GM19239 (cell line): ENCODE measurements around the gene SLC22A7.

Experiments used
- DNase-seq: peaks from one replicate; pipeline ENCODE4 v3.0.0; 2011; ENCODE audit warnings: low spot score; ENCODE audit not compliant: insufficient read length
- FAIRE-seq: peaks from 2 replicates; lab custom pipeline; 2011; peaks lifted over from hg19 to GRCh38; lab: Jason Lieb, UNC

SLC22A7 gene, protein sequence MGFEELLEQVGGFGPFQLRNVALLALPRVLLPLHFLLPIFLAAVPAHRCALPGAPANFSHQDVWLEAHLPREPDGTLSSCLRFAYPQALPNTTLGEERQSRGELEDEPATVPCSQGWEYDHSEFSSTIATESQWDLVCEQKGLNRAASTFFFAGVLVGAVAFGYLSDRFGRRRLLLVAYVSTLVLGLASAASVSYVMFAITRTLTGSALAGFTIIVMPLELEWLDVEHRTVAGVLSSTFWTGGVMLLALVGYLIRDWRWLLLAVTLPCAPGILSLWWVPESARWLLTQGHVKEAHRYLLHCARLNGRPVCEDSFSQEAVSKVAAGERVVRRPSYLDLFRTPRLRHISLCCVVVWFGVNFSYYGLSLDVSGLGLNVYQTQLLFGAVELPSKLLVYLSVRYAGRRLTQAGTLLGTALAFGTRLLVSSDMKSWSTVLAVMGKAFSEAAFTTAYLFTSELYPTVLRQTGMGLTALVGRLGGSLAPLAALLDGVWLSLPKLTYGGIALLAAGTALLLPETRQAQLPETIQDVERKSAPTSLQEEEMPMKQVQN

DNA sequence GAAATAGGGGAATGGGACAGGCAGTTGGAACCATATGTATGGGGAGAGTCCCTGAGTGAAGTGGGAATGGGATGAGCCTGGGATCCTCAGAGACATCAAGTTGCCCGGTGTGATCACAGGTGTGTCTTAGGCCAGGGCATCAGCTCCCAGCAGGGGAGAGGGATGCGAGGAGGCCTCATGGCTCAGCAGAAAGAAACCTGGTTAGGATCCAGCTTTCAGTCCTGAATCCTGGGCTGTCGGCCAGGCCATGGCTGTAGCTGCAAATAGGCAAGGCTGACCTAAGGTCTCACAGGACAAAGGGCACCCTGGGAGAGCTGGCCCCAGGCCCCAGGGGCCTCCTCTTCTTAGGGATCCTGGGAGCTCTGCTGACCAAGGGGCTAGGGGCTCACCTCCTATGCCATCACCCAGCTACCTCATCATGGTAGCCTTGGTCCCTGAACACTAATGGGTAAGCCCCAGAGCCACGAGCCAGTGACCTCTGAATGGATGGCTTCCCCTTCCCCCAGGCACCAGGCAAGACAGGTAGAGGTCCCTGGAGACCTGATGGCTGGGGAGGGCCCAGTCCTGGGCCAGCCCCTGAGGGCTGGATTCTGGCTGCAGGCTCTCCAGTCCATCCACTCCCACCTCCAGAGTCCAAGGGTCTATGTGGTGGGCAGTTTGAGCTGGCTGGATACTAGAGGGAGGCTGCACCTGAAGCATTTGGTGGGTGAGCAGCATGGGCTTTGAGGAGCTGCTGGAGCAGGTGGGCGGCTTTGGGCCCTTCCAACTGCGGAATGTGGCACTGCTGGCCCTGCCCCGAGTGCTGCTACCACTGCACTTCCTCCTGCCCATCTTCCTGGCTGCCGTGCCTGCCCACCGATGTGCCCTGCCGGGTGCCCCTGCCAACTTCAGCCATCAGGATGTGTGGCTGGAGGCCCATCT lies at the start of gene SLC22A7:
Gene SLC22A7 (plus strand): TSS at position 617 of the 921 bp plus-strand sequence. CDS start 99 bp downstream, at position 716.
- FAIRE-seq (no peak), DNase-seq (no peak)

DNA sequence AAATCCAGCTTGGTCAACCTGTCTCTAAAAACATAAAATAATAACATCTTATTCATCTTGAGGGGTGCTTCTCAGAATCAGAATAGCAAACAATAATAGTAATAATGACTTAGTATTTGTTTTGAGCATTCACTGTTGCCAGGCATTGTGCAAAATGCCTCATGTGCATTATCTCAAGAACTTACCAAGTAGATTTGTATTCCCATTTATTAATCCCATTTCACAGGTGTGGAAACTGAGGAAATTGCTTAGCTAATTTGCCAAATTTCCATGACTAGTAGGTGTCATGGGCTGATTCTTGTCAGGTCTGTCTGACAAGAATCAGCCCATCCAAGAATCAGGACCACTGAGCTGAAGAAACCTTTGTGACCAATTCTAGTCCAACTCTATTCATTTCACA lies 49.3 kb upstream of the SLC22A7 start:
- DNase-seq (no peak), FAIRE-seq (no peak)

DNA sequence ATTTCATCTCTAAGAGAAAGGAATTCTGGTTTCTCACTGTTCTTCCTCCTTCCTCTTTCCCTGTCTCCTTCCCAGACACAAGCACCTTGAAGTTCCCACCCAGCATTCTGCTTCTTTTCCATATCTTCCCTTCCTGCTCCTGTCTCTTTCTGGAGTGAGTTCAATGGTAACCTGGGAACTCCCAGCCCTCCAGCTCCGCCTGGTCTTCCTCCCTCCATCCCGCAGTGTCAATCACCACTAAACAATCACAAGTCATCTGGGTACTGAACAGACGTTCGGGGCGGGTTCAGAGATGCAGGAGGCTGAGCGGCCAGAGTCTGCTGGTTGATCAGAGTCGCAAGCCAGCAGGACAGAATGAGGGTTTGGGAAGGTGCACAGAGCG lies 47.1 kb upstream of the SLC22A7 start:
- FAIRE-seq (peak; percentile 88), DNase-seq (no peak)

DNA sequence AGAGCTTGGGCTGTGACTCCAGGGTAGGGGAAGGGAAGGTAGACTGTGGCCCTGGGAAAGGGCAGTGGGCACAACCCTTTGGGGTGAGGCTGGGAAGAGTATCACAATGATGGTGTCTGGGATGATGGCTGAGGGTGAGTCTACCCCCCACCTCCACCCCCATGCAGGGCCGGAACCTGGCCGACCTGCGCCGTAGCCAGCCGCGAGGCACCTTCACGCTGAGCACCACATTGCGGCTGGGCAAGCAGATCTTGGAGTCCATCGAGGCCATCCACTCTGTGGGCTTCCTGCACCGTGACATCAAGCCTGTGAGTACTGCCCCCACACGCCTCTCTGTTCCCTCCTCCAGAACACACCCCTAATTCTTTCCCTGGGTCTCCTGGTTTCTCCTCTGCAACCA lies 44.7 kb upstream of the SLC22A7 start:
- no peak for FAIRE-seq

DNA sequence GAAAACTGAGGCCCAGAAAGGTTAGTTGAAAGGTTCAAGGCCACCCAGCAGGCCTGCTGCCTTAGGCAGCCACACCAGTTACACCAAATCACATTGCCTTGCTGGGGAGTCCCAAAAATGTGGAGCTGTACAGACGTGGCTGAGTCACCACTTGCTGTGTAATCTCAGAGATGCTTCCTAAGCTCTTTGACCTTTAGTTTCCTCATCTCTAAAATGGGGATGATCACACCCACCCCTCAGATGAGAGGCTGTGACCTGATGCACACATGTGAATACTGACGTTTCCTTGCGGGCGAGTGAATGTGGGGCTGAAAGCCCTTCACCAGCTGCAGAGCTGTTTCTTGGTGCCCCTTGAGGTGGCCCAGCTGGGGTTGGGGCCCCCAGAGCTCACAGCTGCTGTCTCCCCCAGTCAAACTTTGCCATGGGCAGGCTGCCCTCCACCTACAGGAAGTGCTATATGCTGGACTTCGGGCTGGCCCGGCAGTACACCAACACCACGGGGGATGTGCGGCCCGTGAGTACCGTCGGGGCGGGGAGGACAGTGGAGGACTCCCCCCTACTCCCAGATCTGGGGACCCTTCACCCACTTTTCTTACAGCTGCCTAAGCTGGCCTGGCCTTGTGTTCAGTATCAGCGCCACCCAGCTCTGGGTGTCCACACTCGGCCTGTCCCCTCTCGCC lies 43.8 kb upstream of the SLC22A7 start:
- FAIRE-seq (no peak), DNase-seq (no peak)

More for the DNA sequence above, 44.7 kb upstream of the SLC22A7 start:
- no peak for DNase-seq

- DNase-seq (no peak), FAIRE-seq (no peak)
Observed at GRCh38 chr6:43254846-43255245, 43.2 kb upstream of the SLC22A7 start.

DNA sequence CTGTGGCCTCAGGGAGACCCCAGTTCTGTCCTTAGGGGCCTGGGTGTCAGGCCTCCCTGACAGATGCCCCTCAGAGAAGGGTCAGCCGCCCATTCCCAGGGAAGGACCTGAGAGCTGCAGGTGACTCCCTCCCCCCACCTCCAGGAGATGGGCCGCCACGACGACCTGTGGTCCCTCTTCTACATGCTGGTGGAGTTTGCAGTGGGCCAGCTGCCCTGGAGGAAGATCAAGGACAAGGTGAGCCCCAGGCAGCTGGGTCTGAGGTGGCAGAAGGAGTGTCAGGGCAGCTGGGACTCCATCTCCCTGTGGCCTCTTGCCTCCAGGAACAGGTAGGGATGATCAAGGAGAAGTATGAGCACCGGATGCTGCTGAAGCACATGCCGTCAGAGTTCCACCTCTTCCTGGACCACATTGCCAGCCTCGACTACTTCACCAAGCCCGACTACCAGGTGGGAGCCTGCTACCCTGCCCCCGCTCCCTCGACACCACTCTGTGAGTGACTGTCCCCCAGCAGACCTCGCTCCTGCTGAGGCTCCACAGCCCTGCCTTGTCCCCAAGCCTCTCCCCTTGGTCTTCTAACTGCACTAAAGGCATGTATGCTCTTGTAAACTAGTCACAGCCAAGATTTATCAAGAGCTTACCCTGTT lies 42.5 kb upstream of the SLC22A7 start:
- no peak for FAIRE-seq
- no peak for DNase-seq

DNA sequence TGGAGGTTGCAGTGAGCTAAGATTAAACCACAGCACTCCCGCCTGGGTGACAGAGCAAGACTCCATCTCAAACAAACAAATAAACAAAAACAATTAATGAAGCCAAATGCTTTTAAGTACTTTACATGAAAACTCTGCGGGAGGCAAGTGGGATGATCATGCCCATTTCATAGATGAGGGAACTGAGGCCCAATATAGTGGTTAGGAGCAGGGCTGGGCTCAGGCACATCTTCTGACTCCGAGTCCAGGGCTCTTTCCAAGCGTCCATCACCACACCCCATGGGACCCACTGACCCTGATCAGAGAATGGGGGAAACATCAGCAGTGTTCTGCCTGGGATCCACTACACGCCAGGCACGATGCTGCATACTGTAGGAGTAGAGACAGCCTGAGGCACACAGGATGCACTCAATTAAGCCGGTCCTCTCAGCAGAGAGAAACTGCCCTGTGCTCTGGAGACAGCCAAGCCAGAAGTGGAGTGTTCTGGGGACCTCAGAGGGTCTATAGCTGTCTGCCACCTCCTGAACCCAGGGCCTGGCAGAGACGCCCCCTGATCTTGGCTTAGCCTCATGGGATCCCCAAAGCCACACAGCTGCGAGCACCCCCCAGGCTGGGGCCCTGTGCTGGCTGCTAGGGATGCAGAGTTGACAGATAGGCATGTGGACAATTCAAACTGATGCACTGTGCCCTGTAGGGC lies 41.2 kb upstream of the SLC22A7 start:
- FAIRE-seq (no peak), DNase-seq (no peak)

GRCh38 chr6:43257367-43258145 lies 40.5 kb upstream of the SLC22A7 start:
- DNase-seq (no peak), FAIRE-seq (no peak)

GRCh38 chr6:43258180-43258579 lies 39.9 kb upstream of the SLC22A7 start:
- no peak for DNase-seq
- FAIRE-seq: no peak

DNA sequence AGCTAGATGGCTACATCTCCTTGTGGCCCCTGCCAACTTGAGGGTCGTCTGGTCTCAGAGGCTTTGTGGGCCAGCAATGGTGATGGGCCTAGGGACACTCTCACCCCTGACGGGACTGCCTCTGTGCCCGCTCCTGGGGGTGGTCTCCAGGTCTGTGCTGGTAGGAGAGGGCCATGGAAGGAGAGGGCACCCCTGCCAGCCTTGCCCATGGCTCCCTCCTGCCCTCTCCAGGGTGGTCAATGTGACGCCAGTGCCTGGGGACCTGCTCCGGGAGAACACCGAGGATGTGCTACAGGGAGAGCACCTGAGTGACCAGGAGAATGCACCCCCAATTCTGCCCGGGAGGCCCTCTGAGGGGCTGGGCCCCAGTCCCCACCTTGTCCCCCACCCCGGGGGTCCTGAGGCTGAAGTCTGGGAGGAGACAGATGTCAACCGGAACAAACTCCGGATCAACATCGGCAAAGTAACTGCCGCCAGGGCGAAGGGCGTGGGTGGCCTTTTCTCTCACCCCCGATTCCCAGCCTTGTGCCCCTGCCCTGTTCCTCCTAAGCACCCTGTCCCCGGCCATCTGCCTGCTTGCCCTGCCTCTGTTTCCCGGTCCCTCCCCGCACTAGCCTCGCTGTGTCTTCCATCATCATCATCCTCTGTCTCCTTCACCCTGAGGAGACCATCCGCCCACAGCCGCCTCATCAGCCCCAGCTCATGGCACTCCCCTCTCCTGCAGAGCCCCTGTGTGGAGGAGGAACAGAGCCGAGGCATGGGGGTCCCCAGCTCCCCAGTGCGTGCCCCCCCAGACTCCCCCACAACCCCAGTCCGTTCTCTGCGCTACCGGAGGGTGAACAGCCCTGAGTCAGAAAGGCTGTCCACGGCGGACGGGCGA lies 39.0 kb upstream of the SLC22A7 start:
- no peak for FAIRE-seq

DNA sequence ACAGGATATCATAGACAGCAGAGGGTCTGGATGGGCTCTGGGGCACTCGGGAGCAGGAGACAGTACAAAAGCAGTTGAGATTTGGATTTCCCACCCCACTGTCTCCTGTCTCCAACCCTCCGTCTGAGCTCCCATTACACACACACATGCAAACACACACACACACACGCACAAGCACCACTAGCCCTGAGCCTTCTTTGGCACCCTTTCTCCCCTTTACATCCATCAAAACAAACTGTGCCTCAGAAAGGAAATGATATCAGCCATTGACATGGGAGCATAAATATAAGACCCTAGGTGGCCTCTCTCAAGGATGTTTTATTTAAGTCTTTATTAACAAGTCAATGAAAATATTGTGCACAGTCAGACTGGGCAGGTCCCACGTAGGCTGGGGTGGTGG lies 37.3 kb upstream of the SLC22A7 start:
- DNase-seq (no peak), FAIRE-seq (no peak)

More for the DNA sequence above, 39.0 kb upstream of the SLC22A7 start:
- DNase-seq: no peak

DNA sequence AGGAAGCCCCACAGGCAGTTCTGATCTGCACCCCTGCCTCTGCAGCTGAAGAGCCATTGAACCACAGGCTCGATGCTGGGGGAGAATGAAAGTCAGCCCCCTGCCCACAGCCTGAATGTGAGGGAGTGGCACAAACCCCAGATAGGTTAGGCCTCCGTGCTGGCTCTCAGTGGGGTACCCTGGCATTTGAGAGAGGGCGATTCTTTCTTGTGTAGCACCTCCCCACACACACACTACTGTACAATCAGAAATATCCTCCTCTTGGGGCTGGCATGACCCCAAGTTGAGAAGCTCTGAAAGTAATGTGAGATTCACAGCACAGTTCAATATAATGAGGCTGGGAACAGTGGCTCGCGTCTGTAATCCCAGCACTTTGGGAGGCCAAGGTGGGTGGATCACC lies 36.9 kb upstream of the SLC22A7 start:
- no peak for DNase-seq
- no peak for FAIRE-seq

GRCh38 chr6:43262000-43262779 lies 35.9 kb upstream of the SLC22A7 start:
- no peak for DNase-seq

GRCh38 chr6:43262780-43263313 lies 35.2 kb upstream of the SLC22A7 start:
- no peak for FAIRE-seq
- no peak for DNase-seq

More at GRCh38 chr6:43262000-43262779, 35.9 kb upstream of the SLC22A7 start:
- FAIRE-seq: no peak
